ENCODE data around the gene MRPL3. TPM values are rescaled to one million over a fixed set of nuclear protein-coding genes. Genes with fewer than 3 reads are reported as not detected.

The MRPL3 gene
- polyA plus RNA-seq, 3 donors, result 20.9 to 66.3 (median 62.9) TPM

- no peaks in the 10 kb centered on the region for H3K36me3 ChIP-seq (replicated peaks in 1 of 2; ENCODE audit: control insufficient read depth in 1 of 2, insufficient read depth in 2 of 2, low read length in 2 of 2)
- no peak overlapping the region for H3K4me3 ChIP-seq (replicated peaks in 1 of 3; ENCODE audit: low read depth in 2 of 3, low read length in 3 of 3)
- WGBS (ENCODE audit: insufficient coverage), result no CpG with 5 or more reads among the region's 1 CpG
- H2AFZ ChIP-seq (ENCODE audit: insufficient read depth, low read depth, low read length, poor library complexity, severe bottlenecking), result no peak overlapping the region
- intact Hi-C loops (cut with micrococcal nuclease), result no loop called here
- no peaks in the 10 kb centered on the region for H4K20me1 ChIP-seq (ENCODE audit: insufficient read depth, low read length)
- no peaks in the 10 kb centered on the region for H3K9me3 Mint-ChIP-seq
- no peaks in the 10 kb centered on the region for H3K27me3 ChIP-seq (ENCODE audit: control insufficient read depth in 2 of 2, insufficient read depth in 2 of 2, low read length in 2 of 2)
- no peak overlapping the region for H3K27ac ChIP-seq (ENCODE audit: low read depth in 1 of 2, low read length in 2 of 2)
- H3K27me3 Mint-ChIP-seq (ENCODE audit: low read depth in 3 of 3), result peaks cover 4% of the 10 kb centered on the region in 3 donors
- DNase-seq, result no peak
- H3K9me3 ChIP-seq (replicated peaks in 1 of 2; ENCODE audit: control insufficient read depth in 1 of 2, insufficient read depth in 1 of 2, low read length in 2 of 2), result no peaks in the 10 kb centered on the region
- H3K36me3 Mint-ChIP-seq, result no peaks in the 10 kb centered on the region
- H3K4me2 ChIP-seq (replicated peaks; ENCODE audit: extremely low read depth, low read length, poor library complexity, severe bottlenecking), result no peak overlapping the region
- H3K9ac ChIP-seq (ENCODE audit: insufficient read depth, low read length, poor library complexity, severe bottlenecking), result no peak overlapping the region
- H3K4me3 Mint-ChIP-seq, result no peak overlapping the region
- H3K4me1 ChIP-seq (ENCODE audit: control insufficient read depth in 1 of 2, insufficient read depth in 2 of 2, low read length in 2 of 2), result no peaks in the 10 kb centered on the region
- H3K27ac Mint-ChIP-seq, result no peak overlapping the region
- H3K79me2 ChIP-seq (ENCODE audit: insufficient read depth, low read length), result no peaks in the 10 kb centered on the region
- TF ChIP-seq, protein P1, sequence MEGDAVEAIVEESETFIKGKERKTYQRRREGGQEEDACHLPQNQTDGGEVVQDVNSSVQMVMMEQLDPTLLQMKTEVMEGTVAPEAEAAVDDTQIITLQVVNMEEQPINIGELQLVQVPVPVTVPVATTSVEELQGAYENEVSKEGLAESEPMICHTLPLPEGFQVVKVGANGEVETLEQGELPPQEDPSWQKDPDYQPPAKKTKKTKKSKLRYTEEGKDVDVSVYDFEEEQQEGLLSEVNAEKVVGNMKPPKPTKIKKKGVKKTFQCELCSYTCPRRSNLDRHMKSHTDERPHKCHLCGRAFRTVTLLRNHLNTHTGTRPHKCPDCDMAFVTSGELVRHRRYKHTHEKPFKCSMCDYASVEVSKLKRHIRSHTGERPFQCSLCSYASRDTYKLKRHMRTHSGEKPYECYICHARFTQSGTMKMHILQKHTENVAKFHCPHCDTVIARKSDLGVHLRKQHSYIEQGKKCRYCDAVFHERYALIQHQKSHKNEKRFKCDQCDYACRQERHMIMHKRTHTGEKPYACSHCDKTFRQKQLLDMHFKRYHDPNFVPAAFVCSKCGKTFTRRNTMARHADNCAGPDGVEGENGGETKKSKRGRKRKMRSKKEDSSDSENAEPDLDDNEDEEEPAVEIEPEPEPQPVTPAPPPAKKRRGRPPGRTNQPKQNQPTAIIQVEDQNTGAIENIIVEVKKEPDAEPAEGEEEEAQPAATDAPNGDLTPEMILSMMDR (IDR thresholded peaks at IDR 0.05), result no peak
- no peaks in the 10 kb centered on the region for H3K4me1 Mint-ChIP-seq
Observed at GRCh38 chr3:131541288-131541687, 38.5 kb upstream of the MRPL3 start.

DNA sequence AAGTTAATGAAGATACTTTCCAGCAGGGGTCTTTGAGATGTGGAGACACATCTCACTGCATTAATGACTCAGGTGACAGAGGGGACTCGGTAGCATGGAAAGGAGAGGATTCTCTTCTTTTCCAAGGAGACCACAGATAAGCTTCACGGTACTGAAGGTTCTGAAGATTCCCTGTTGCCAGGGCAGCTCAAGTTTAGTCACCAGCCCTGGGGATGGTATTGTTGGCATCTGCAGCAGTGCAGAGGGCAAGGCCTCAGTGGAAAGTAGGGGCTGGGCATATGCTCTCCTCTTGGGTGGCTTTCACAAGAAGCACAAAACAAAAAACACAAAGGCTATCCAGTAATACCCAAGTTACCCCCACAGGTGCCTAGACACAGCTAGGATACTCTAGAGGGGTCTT lies 38.0 kb upstream of the MRPL3 start:
- TF ChIP-seq, protein P1 (IDR thresholded peaks at IDR 0.05), result no peak
- Histone ChIP-seq H3K9me3 (replicated peaks in 1 of 2; ENCODE audit: control insufficient read depth in 1 of 2, insufficient read depth in 1 of 2, low read length in 2 of 2) (no peaks in the 10 kb centered on the region), H4K20me1 (ENCODE audit: insufficient read depth, low read length) (no peaks in the 10 kb centered on the region), H3K27me3 (ENCODE audit: control insufficient read depth in 2 of 2, insufficient read depth in 2 of 2, low read length in 2 of 2) (no peaks in the 10 kb centered on the region), H3K4me2 (replicated peaks; ENCODE audit: extremely low read depth, low read length, poor library complexity, severe bottlenecking) (no peak overlapping the region), H3K79me2 (ENCODE audit: insufficient read depth, low read length) (no peaks in the 10 kb centered on the region), H2AFZ (ENCODE audit: insufficient read depth, low read depth, low read length, poor library complexity, severe bottlenecking) (no peak overlapping the region), H3K9ac (ENCODE audit: insufficient read depth, low read length, poor library complexity, severe bottlenecking) (no peak overlapping the region), H3K4me1 (ENCODE audit: control insufficient read depth in 1 of 2, insufficient read depth in 2 of 2, low read length in 2 of 2) (no peaks in the 10 kb centered on the region), H3K36me3 (replicated peaks in 1 of 2; ENCODE audit: control insufficient read depth in 1 of 2, insufficient read depth in 2 of 2, low read length in 2 of 2) (no peaks in the 10 kb centered on the region), H3K27ac (ENCODE audit: low read depth in 1 of 2, low read length in 2 of 2) (no peak overlapping the region), H3K4me3 (replicated peaks in 1 of 3; ENCODE audit: low read depth in 2 of 3, low read length in 3 of 3) (no peak overlapping the region)
- Mint-ChIP-seq H3K9me3 (no peaks in the 10 kb centered on the region), H3K36me3 (no peaks in the 10 kb centered on the region), H3K4me3 (no peak overlapping the region), H3K27me3 (ENCODE audit: low read depth in 3 of 3) (peaks cover 4% of the 10 kb centered on the region in 3 donors), H3K4me1 (no peaks in the 10 kb centered on the region), H3K27ac (no peak overlapping the region)
- DNase-seq, result no peak
- intact Hi-C loops (cut with micrococcal nuclease), result no loop called here
- WGBS (ENCODE audit: insufficient coverage), result 100% methylated on average over 2 of the region's 2 CpGs

Measured in CD14-positive monocyte (primary cell).